ENCODE data around the gene MSN.

MSN gene

DNA sequence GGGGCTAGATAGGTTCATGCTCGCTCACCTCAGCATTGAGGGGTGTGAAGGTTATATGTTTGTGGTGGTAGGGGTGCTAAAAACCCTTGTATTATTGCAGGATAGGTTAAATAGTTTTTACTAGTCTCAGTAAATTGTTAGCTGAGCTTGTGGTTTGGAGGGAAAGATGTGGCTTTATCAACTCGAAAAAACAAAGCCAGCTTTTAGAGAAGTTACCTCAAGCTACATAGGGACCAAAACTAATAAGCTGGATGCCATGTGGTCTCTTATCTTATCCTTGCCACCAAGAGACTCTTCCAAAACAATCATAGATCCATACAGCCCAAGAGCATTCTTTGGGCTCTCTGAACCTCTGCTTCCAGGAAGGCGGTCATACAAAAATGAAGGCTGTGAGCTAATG lies 29.2 kb downstream of the MSN start:
- H2AFZ ChIP-seq (ENCODE audit: low read depth, low read length, severe bottlenecking), result no peak overlapping the region
- no peak overlapping the region for H3K4me3 ChIP-seq (ENCODE audit: insufficient read depth, low read length, poor library complexity, severe bottlenecking)
- H3K27me3 ChIP-seq (ENCODE audit: low read length), result no peaks in the 10 kb centered on the region
- peak overlapping the region; percentile 64 for H3K9ac ChIP-seq (ENCODE audit: low read length)
- no peaks in the 10 kb centered on the region for H4K20me1 ChIP-seq (ENCODE audit: low read depth, low read length)
- H3K4me2 ChIP-seq (ENCODE audit: low read depth, low read length, poor library complexity, severe bottlenecking), result peak overlapping the region; percentile 94
- H3K36me3 ChIP-seq (ENCODE audit: low read length), result no peaks in the 10 kb centered on the region
- H3K27ac ChIP-seq (ENCODE audit: low read depth, low read length), result peak overlapping the region; percentile 100
- peaks cover 80% of the 10 kb centered on the region for H3K79me2 ChIP-seq (ENCODE audit: insufficient read depth, low read length)
- H3K9me3 ChIP-seq (ENCODE audit: insufficient read depth, low read length), result no peaks in the 10 kb centered on the region
- TF ChIP-seq, protein P1, sequence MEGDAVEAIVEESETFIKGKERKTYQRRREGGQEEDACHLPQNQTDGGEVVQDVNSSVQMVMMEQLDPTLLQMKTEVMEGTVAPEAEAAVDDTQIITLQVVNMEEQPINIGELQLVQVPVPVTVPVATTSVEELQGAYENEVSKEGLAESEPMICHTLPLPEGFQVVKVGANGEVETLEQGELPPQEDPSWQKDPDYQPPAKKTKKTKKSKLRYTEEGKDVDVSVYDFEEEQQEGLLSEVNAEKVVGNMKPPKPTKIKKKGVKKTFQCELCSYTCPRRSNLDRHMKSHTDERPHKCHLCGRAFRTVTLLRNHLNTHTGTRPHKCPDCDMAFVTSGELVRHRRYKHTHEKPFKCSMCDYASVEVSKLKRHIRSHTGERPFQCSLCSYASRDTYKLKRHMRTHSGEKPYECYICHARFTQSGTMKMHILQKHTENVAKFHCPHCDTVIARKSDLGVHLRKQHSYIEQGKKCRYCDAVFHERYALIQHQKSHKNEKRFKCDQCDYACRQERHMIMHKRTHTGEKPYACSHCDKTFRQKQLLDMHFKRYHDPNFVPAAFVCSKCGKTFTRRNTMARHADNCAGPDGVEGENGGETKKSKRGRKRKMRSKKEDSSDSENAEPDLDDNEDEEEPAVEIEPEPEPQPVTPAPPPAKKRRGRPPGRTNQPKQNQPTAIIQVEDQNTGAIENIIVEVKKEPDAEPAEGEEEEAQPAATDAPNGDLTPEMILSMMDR (IDR thresholded peaks at IDR 0.05; ENCODE audit: insufficient read depth, low read length, poor library complexity, severe bottlenecking), result no peak
- no peak for TF ChIP-seq EZH2phosphoT487 (conservative IDR thresholded peaks at IDR 0.05; ENCODE audit: low read length)
- H3F3A ChIP-seq (ENCODE audit: insufficient read depth), result peaks cover 34% of the 10 kb centered on the region
- no peaks in the 10 kb centered on the region for H3K9me2 ChIP-seq (replicated peaks; ENCODE audit: insufficient read depth, low read length)

DNA sequence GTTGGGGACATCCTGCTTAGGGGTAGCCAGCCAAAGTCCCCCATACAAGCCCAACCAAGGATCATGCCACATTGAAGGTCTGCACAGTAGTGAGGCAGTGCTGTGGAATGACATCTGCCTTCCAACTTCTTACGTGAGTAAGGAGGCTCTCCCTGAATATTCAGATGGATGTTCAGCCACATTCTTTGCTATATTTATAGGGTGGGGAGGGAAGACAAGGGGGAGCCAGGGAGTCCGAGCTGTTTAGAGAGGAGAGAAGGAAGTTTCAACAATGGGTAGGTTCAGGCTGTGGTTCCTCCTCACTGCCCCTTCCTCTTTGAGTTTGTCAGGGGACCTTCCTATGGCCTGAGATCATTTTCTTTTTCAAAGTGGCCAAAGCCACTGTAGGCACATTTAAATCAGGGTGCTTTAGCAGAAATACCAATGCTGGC lies 29.8 kb downstream of the MSN start:
- no peaks in the 10 kb centered on the region for H3K9me3 ChIP-seq (ENCODE audit: insufficient read depth, low read length)
- no peaks in the 10 kb centered on the region for H3K36me3 ChIP-seq (ENCODE audit: low read length)
- H2AFZ ChIP-seq (ENCODE audit: low read depth, low read length, severe bottlenecking), result no peak overlapping the region
- peaks cover 77% of the 10 kb centered on the region for H3K79me2 ChIP-seq (ENCODE audit: insufficient read depth, low read length)
- H3K9me2 ChIP-seq (replicated peaks; ENCODE audit: insufficient read depth, low read length), result no peaks in the 10 kb centered on the region
- H3K4me2 ChIP-seq (ENCODE audit: low read depth, low read length, poor library complexity, severe bottlenecking), result peak overlapping the region; percentile 94
- H3K4me3 ChIP-seq (ENCODE audit: insufficient read depth, low read length, poor library complexity, severe bottlenecking), result peak overlapping the region; percentile 33
- peak overlapping the region; percentile 64 for H3K9ac ChIP-seq (ENCODE audit: low read length)
- no peak for TF ChIP-seq EZH2phosphoT487 (conservative IDR thresholded peaks at IDR 0.05; ENCODE audit: low read length)
- TF ChIP-seq, protein P1 (IDR thresholded peaks at IDR 0.05; ENCODE audit: insufficient read depth, low read length, poor library complexity, severe bottlenecking), result no peak
- H3F3A ChIP-seq (ENCODE audit: insufficient read depth), result peaks cover 32% of the 10 kb centered on the region
- H3K27ac ChIP-seq (ENCODE audit: low read depth, low read length), result peak overlapping the region; percentile 100
- H3K27me3 ChIP-seq (ENCODE audit: low read length), result no peaks in the 10 kb centered on the region
- no peaks in the 10 kb centered on the region for H4K20me1 ChIP-seq (ENCODE audit: low read depth, low read length)

DNA sequence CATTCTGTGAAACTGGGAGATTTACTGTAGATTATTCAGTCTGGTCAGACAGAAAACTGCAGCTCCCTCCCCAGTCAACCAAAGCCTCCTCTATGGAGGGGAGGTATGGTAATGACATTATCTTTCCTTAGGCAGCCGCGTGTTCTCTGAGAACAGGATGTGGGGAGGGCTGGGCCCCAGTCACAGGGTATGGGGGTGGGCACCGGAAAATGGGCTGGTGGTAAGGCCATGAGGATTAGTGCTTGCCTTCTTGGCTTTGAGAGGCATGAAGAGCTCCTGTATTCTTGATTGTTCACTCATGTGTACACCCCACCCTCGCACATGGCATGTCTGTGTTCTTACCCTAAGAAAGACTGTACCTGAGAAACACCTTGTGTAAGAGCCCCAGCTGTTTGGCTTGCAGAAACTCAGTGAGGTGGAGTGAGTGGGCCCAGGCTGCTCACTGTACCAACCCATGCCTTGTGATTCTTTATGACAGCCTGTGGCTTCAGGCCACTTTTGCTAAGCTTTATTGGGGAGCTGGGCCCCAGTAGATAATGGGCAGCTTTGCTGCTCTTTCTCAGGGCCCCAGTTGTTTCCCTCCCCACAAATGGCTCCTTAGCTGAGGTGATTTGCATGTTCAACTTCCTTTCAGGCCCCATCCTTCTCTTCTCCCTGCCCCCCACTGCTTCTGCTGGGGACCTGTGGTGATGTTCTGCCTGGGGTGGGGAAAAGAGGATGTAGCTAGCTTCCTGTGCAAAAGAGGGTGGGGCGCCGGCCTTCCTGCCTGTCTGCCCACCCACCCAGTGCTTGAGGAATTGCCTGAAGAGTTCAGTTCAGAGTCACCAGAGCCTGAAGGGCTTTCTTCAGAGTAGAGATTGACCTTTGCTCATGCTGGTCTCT lies 30.7 kb downstream of the MSN start:
- Histone ChIP-seq H3K4me2 (ENCODE audit: low read depth, low read length, poor library complexity, severe bottlenecking) (peak overlapping the region; percentile 94), H2AFZ (ENCODE audit: low read depth, low read length, severe bottlenecking) (no peak overlapping the region), H3K9me3 (ENCODE audit: insufficient read depth, low read length) (no peaks in the 10 kb centered on the region), H3K9ac (ENCODE audit: low read length) (peak overlapping the region; percentile 64), H3K27ac (ENCODE audit: low read depth, low read length) (peak overlapping the region; percentile 100), H3F3A (ENCODE audit: insufficient read depth) (peaks cover 31% of the 10 kb centered on the region), H3K36me3 (ENCODE audit: low read length) (no peaks in the 10 kb centered on the region), H3K27me3 (ENCODE audit: low read length) (no peaks in the 10 kb centered on the region), H4K20me1 (ENCODE audit: low read depth, low read length) (no peaks in the 10 kb centered on the region), H3K9me2 (replicated peaks; ENCODE audit: insufficient read depth, low read length) (no peaks in the 10 kb centered on the region), H3K79me2 (ENCODE audit: insufficient read depth, low read length) (peaks cover 75% of the 10 kb centered on the region), H3K4me3 (ENCODE audit: insufficient read depth, low read length, poor library complexity, severe bottlenecking) (peak overlapping the region; percentile 33)
- TF ChIP-seq, protein P1 (IDR thresholded peaks at IDR 0.05; ENCODE audit: insufficient read depth, low read length, poor library complexity, severe bottlenecking), result no peak
- no peak for TF ChIP-seq EZH2phosphoT487 (conservative IDR thresholded peaks at IDR 0.05; ENCODE audit: low read length)

Measured in SU-DHL-6 (cell line).